Esophagus (tissue), 2 donors: ENCODE measurements around the gene KCNG2. TPM values are rescaled to one million over a fixed set of nuclear protein-coding genes. Genes with fewer than 3 reads are reported as not detected.

Experiments used
- H3K27ac ChIP-seq, 2 donors: one replicate each; pipeline ENCODE4 v1.5.1; 2013; ENCODE audit warnings: low read depth in 2 of 2, mild to moderate bottlenecking in 2 of 2, inconsistent platforms in 1 of 2, low read length in 1 of 2, moderate library complexity in 1 of 2
- H3K27me3 ChIP-seq, 2 donors: one replicate each; pipeline ENCODE4 v1.6.1; 2013; ENCODE audit warnings: low read length in 2 of 2, control low read depth in 1 of 2, mild to moderate bottlenecking in 1 of 2; ENCODE audit not compliant: insufficient read depth in 2 of 2, control insufficient read depth in 1 of 2
- H3K36me3 ChIP-seq, 2 donors: one replicate each; pipeline ENCODE4 v1.6.1; 2013; ENCODE audit warnings: low read length in 1 of 2; ENCODE audit not compliant: control insufficient read depth in 2 of 2, insufficient read depth in 2 of 2
- H3K4me1 ChIP-seq, 2 donors: one replicate each; pipeline ENCODE4 v1.6.1; 2013; ENCODE audit warnings: low read length in 1 of 2; ENCODE audit not compliant: control insufficient read depth in 2 of 2, insufficient read depth in 2 of 2
- H3K4me3 ChIP-seq, 2 donors: one replicate each; pipeline ENCODE4 v1.5.1; 2013; ENCODE audit warnings: low read length in 2 of 2, mild to moderate bottlenecking in 2 of 2, low read depth in 1 of 2, moderate library complexity in 1 of 2
- H3K9me3 ChIP-seq, 2 donors: one replicate each; pipeline ENCODE4 v1.6.1; 2013; ENCODE audit warnings: mild to moderate bottlenecking in 2 of 2, low read depth in 1 of 2, low read length in 1 of 2, moderate library complexity in 1 of 2; ENCODE audit not compliant: control insufficient read depth in 2 of 2, insufficient read depth in 1 of 2
- WGBS, 2 donors: extraction: QIAGEN DNeasy Blood & Tissue Kit; methylation state at CpG; one replicate each; pipeline ENCODE4 v1.1.7; 2013; 5-methylcytosine and 5-hydroxymethylcytosine counted together
- polyA plus RNA-seq, 2 donors: library from polyadenylated mRNA; stranded (reverse); fragments of 200-250 nt; gene quantifications; one replicate each; pipeline ENCODE4 v1.2.3, GENCODE V29; 2013
- donor health status: healthy with polysubstance abuse.
- donor health status: Bipolar disorder and iron deficiency.

The KCNG2 gene
- polyA plus RNA-seq, 2 donors = 0.04 TPM; not detected in 1

- Histone ChIP-seq H3K4me1 (peaks cover 6 to 38% of the 10 kb centered on the region in 2 donors), H3K27ac (no peak overlapping the region), H3K36me3 (peaks cover 2 to 28% of the 10 kb centered on the region in 2 donors), H3K9me3 (no peaks in the 10 kb centered on the region), H3K27me3 (no peaks in the 10 kb centered on the region), H3K4me3 (no peak overlapping the region)
- WGBS, 2 donors = 73 to 77% methylated on average over 31 of the region's 31 CpGs
Observed at GRCh38 chr18:79942786-79943607, 145.3 kb downstream of the KCNG2 start.

GRCh38 chr18:79943608-79944125, 145.9 kb downstream of the KCNG2 start:
- WGBS, 2 donors = 76 to 95% methylated on average over 19 to 20 of the region's 20 CpGs
- Histone ChIP-seq H3K4me3 (no peak overlapping the region), H3K27ac (no peak overlapping the region), H3K27me3 (no peaks in the 10 kb centered on the region), H3K36me3 (peaks cover 2 to 28% of the 10 kb centered on the region in 2 donors), H3K9me3 (no peaks in the 10 kb centered on the region), H3K4me1 (peaks cover 6 to 38% of the 10 kb centered on the region in 2 donors)

- Histone ChIP-seq H3K27ac (no peak overlapping the region), H3K27me3 (no peaks in the 10 kb centered on the region), H3K4me1 (peaks cover 6 to 41% of the 10 kb centered on the region in 2 donors), H3K36me3 (peaks cover 2 to 28% of the 10 kb centered on the region in 2 donors), H3K9me3 (no peaks in the 10 kb centered on the region), H3K4me3 (no peak overlapping the region)
- 54 to 59% methylated on average over 11 of the region's 11 CpGs for WGBS, 2 donors
Observed at GRCh38 chr18:79944126-79944731, 146.5 kb downstream of the KCNG2 start.

- H3K4me3 ChIP-seq = no peak overlapping the region
- WGBS, 2 donors = 69 to 86% methylated on average over 3 of the region's 3 CpGs
- H3K36me3 ChIP-seq = peaks cover 2 to 28% of the 10 kb centered on the region in 2 donors
- H3K27me3 ChIP-seq = no peaks in the 10 kb centered on the region
- peaks cover 6 to 41% of the 10 kb centered on the region in 2 donors for H3K4me1 ChIP-seq
- no peaks in the 10 kb centered on the region for H3K9me3 ChIP-seq
- no peak overlapping the region for H3K27ac ChIP-seq
Observed at GRCh38 chr18:79944746-79945117, 147.0 kb downstream of the KCNG2 start.

GRCh38 chr18:79945118-79946042, 147.6 kb downstream of the KCNG2 start:
- Histone ChIP-seq H3K4me1 (peaks cover 6 to 39% of the 10 kb centered on the region in 2 donors), H3K27me3 (no peaks in the 10 kb centered on the region), H3K9me3 (no peaks in the 10 kb centered on the region), H3K36me3 (peaks cover 2 to 28% of the 10 kb centered on the region in 2 donors), H3K27ac (peak overlapping the region in 1 of 2 donors; percentile 0), H3K4me3 (no peak overlapping the region)
- WGBS, 2 donors = 78 to 85% methylated on average over 17 of the region's 17 CpGs

GRCh38 chr18:79947054-79947755, 149.5 kb downstream of the KCNG2 start:
- Histone ChIP-seq H3K4me3 (no peak overlapping the region), H3K27ac (peak overlapping the region in 1 of 2 donors; percentile 30), H3K4me1 (peaks cover 6 to 30% of the 10 kb centered on the region in 2 donors), H3K27me3 (no peaks in the 10 kb centered on the region), H3K36me3 (peaks cover 2 to 19% of the 10 kb centered on the region in 2 donors), H3K9me3 (no peaks in the 10 kb centered on the region)
- WGBS, 2 donors = 84% methylated on average over 14 of the region's 14 CpGs

- Histone ChIP-seq H3K4me1 (peaks cover 6 to 27% of the 10 kb centered on the region in 2 donors), H3K9me3 (no peaks in the 10 kb centered on the region), H3K27ac (no peak overlapping the region), H3K36me3 (peaks cover 0 to 14% of the 10 kb centered on the region in 2 donors), H3K27me3 (no peaks in the 10 kb centered on the region), H3K4me3 (no peak overlapping the region)
- WGBS, 2 donors = 87 to 90% methylated on average over 15 of the region's 15 CpGs
Observed at GRCh38 chr18:79947881-79948610, 150.3 kb downstream of the KCNG2 start.

- H3K4me1 ChIP-seq = peaks cover 6 to 20% of the 10 kb centered on the region in 2 donors
- no peaks in the 10 kb centered on the region for H3K27me3 ChIP-seq
- 90 to 93% methylated on average over 23 of the region's 23 CpGs for WGBS, 2 donors
- no peak overlapping the region for H3K27ac ChIP-seq
- H3K36me3 ChIP-seq = peaks cover 0 to 6% of the 10 kb centered on the region in 2 donors
- H3K4me3 ChIP-seq = no peak overlapping the region
- H3K9me3 ChIP-seq = no peaks in the 10 kb centered on the region
Observed at GRCh38 chr18:79948719-79949411, 151.1 kb downstream of the KCNG2 start.
